ENCODE data around the gene HOXD13.

Gene HOXD13

GRCh38 chr2:176095421-176095820 is 2.9 kb downstream of the HOXD13 start:
- DNase-seq = no peak

- DNase-seq = no peak
Observed at GRCh38 chr2:176096243-176096985, 3.9 kb downstream of the HOXD13 start.

GRCh38 chr2:176096986-176097819 is 4.7 kb downstream of the HOXD13 start:
- DNase-seq = peak in 5 of 6 experiments; percentile 24 to 73 (median 53)

- no peak for DNase-seq
Observed at GRCh38 chr2:176097820-176098365, 5.4 kb downstream of the HOXD13 start.

- no peak for DNase-seq
Observed at GRCh38 chr2:176098366-176099158, 6.0 kb downstream of the HOXD13 start.

- no peak for DNase-seq
Observed at GRCh38 chr2:176099159-176099727, 6.7 kb downstream of the HOXD13 start.

GRCh38 chr2:176099728-176100546 is 7.4 kb downstream of the HOXD13 start, which contains the start of gene HOXD12:
Gene HOXD12 (plus strand): TSS chr2:176099795. CDS start chr2:176099802, 7 bp downstream.
- no peak for DNase-seq

GRCh38 chr2:176100547-176101140 is 8.1 kb downstream of the HOXD13 start:
- no peak for DNase-seq

- no peak for DNase-seq
Observed at GRCh38 chr2:176101216-176101830, 8.8 kb downstream of the HOXD13 start.

- no peak for DNase-seq
Observed at GRCh38 chr2:176101842-176102241, 9.3 kb downstream of the HOXD13 start.

GRCh38 chr2:176102309-176102866 is 9.9 kb downstream of the HOXD13 start:
- DNase-seq = no peak

GRCh38 chr2:176103194-176103593 is 10.7 kb downstream of the HOXD13 start:
- no peak for DNase-seq

- no peak for DNase-seq
Observed at GRCh38 chr2:176103742-176104315, 11.3 kb downstream of the HOXD13 start.

GRCh38 chr2:176104316-176105077 is 12.0 kb downstream of the HOXD13 start:
- no peak for DNase-seq

GRCh38 chr2:176105078-176105729 is 12.7 kb downstream of the HOXD13 start:
- no peak for DNase-seq

GRCh38 chr2:176105730-176106580 is 13.4 kb downstream of the HOXD13 start:
- no peak for DNase-seq

Data from stimulated activated naive CD4-positive, alpha-beta T cell (primary cell).